A549 (cell line): ENCODE data around the gene PTPRN2.

ENCODE experiments used
- CEBPB ChIP-seq, 2 experiments: fragments of >200 bp in 1 of 2; sonication (Bioruptor Twin) in 1 of 2; formaldehyde crosslinking in 1 of 2; IDR thresholded peaks; 2 replicates each; pipeline ENCODE4 v1.6.1; 2012 to 2016
- CTCF ChIP-seq: fragments of >200 bp; sonication (Bioruptor Twin); formaldehyde crosslinking; IDR thresholded peaks from 3 replicates; pipeline ENCODE4 v1.5.1; 2016
- E2F6 ChIP-seq: IDR thresholded peaks from 2 replicates; pipeline ENCODE4 v1.6.1; 2012; ENCODE audit warnings: low read depth, borderline replicate concordance
- EHMT2 ChIP-seq: fragments of 200-600 bp; sonication (generic); IDR thresholded peaks from 2 replicates; pipeline ENCODE4 v1.6.1; 2016; ENCODE audit warnings: antibody characterized with exemption, low read depth, mild to moderate bottlenecking, moderate library complexity
- EP300 ChIP-seq, 2 experiments: fragments of >200 bp; sonication (Bioruptor Twin); formaldehyde crosslinking; IDR thresholded peaks; 2 replicates in 1 of 2; 3 replicates in 1 of 2; pipeline ENCODE4 v1.6.1; 2016 to 2017
- POLR2A ChIP-seq: IDR thresholded peaks from 2 replicates; pipeline ENCODE4 v1.6.1; 2012; ENCODE audit warnings: mild to moderate bottlenecking, low read length
- RCOR1 ChIP-seq: fragments of 150-350 bp; IDR thresholded peaks from 2 replicates; pipeline ENCODE4 v1.6.1; 2014; ENCODE audit warnings: antibody characterized with exemption, low read length, low read depth
- RNF2 ChIP-seq: fragments of 200-600 bp; sonication (generic); IDR thresholded peaks from 2 replicates; pipeline ENCODE4 v1.6.1; 2016; ENCODE audit warnings: low read depth, mild to moderate bottlenecking, antibody characterized with exemption, moderate library complexity, borderline replicate concordance
- TP53 ChIP-seq: fragments of 250-450 bp; sonication (Bioruptor Pico); IDR thresholded peaks from 2 replicates; pipeline ENCODE4 v1.5.0; 2021; ENCODE audit warnings: mild to moderate bottlenecking, moderate library complexity
- ZC3H11A ChIP-seq: fragments of 450-650 bp; IDR thresholded peaks from 2 replicates; pipeline ENCODE4 v1.6.1; 2014; ENCODE audit warnings: antibody characterized with exemption, mild to moderate bottlenecking
- ZFP36 ChIP-seq: fragments of 450-650 bp; IDR thresholded peaks from 2 replicates; pipeline ENCODE4 v1.6.1; 2014; ENCODE audit warnings: borderline replicate concordance; ENCODE audit not compliant: partially characterized antibody

- TF ChIP-seq EHMT2 (no peak), CTCF (no peak), TP53 (no peak), RNF2 (no peak), ZC3H11A (no peak), EP300 (IDR thresholded peaks at IDR 0.05) (no peak), POLR2A (no peak), RCOR1 (no peak), ZFP36 (no peak), E2F6 (no peak), CEBPB (IDR thresholded peaks at IDR 0.05) (no peak)
These were observed 646.4 kb downstream of the PTPRN2 start for GRCh38 chr7:157941210-157941609.
